ENCODE data around the gene FAM227A.

The FAM227A gene

GRCh38 chr22:38685761-38686160, 29.6 kb upstream of the FAM227A start:
- no peak for TF ChIP-seq REST (IDR thresholded peaks at IDR 0.05; ENCODE audit: insufficient replicate concordance, low read depth)
- no peak for TF ChIP-seq SPI1 (IDR thresholded peaks at IDR 0.05; ENCODE audit: borderline replicate concordance, low read depth)
- no peak for TF ChIP-seq POLR2AphosphoS5 (IDR thresholded peaks at IDR 0.05; ENCODE audit: low read depth)
- no peak for TF ChIP-seq CTCF (IDR thresholded peaks at IDR 0.05; ENCODE audit: insufficient read depth, low read length)
- Histone ChIP-seq H3K27ac (replicated peaks) (no peak overlapping the region), H3K4me3 (replicated peaks; ENCODE audit: insufficient read depth, low read length) (no peak overlapping the region), H3K27me3 (ENCODE audit: insufficient read depth, poor library complexity, severe bottlenecking) (no peaks in the 10 kb centered on the region)
- no peak for DNase-seq (ENCODE audit: low read depth in 1 of 2, low spot score in 1 of 2)

- TF ChIP-seq CTCF (IDR thresholded peaks at IDR 0.05; ENCODE audit: insufficient read depth, low read length), result no peak
- TF ChIP-seq REST (IDR thresholded peaks at IDR 0.05; ENCODE audit: insufficient replicate concordance, low read depth), result no peak
- TF ChIP-seq POLR2AphosphoS5 (IDR thresholded peaks at IDR 0.05; ENCODE audit: low read depth), result no peak
Measured at GRCh38 chr22:38684895-38685294, 28.7 kb upstream of the FAM227A start.

GRCh38 chr22:38681582-38682335, 25.6 kb upstream of the FAM227A start, which contains the start of gene TOMM22:
Gene TOMM22 (plus strand): TSS chr22:38681957. CDS start chr22:38681979, 22 bp downstream.
- Histone ChIP-seq H3K27me3 (ENCODE audit: insufficient read depth, poor library complexity, severe bottlenecking) (no peaks in the 10 kb centered on the region), H3K27ac (replicated peaks) (peak within 1 kb of the TSS; percentile 87), H3K4me3 (replicated peaks; ENCODE audit: insufficient read depth, low read length) (peak within 1 kb of the TSS; percentile 97)
- DNase-seq (ENCODE audit: low read depth in 1 of 2, low spot score in 1 of 2), result peak; percentile 73 to 89
- TF ChIP-seq CTCF (IDR thresholded peaks at IDR 0.05; ENCODE audit: insufficient read depth, low read length) (peak; percentile 54), SPI1 (IDR thresholded peaks at IDR 0.05; ENCODE audit: borderline replicate concordance, low read depth) (no peak), REST (IDR thresholded peaks at IDR 0.05; ENCODE audit: insufficient replicate concordance, low read depth) (peak; percentile 72), POLR2AphosphoS5 (IDR thresholded peaks at IDR 0.05; ENCODE audit: low read depth) (peak; percentile 96), GABPA (IDR thresholded peaks at IDR 0.05; ENCODE audit: low read depth) (peak; percentile 99)

More at GRCh38 chr22:38684895-38685294, 28.7 kb upstream of the FAM227A start:
- Histone ChIP-seq H3K27me3 (ENCODE audit: insufficient read depth, poor library complexity, severe bottlenecking) (no peaks in the 10 kb centered on the region), H3K4me3 (replicated peaks; ENCODE audit: insufficient read depth, low read length) (no peak overlapping the region), H3K27ac (replicated peaks) (no peak overlapping the region)
- DNase-seq (ENCODE audit: low read depth in 1 of 2, low spot score in 1 of 2), result no peak

Data from HL-60 (cell line).